Upper lobe of left lung (tissue), 4 donors: ENCODE data around the gene PRDM16.

Experiments used
- EP300 ChIP-seq, 4 donors: sonication (generic); formaldehyde crosslinking; IDR thresholded peaks; one replicate each; pipeline ENCODE4 v1.5.1; 2017; ENCODE audit warnings: antibody characterized with exemption in 4 of 4, control low read depth in 2 of 4
- POLR2AphosphoS5 ChIP-seq, 2 donors: sonication (generic); formaldehyde crosslinking; IDR thresholded peaks; one replicate each; pipeline ENCODE4 v1.5.1; 2017; ENCODE audit warnings: antibody characterized with exemption in 2 of 2
- TF ChIP-seq, protein P1 (sequence below), 6 experiments: fragments of 450-650 bp in 4 of 6; fragments of 200-600 bp in 2 of 6; sonication (generic) in 2 of 6; IDR thresholded peaks; one replicate each; pipeline ENCODE4 v1.5.1; 2016 to 2019; ENCODE audit warnings: antibody characterized with exemption in 6 of 6

- TF ChIP-seq, protein P1, sequence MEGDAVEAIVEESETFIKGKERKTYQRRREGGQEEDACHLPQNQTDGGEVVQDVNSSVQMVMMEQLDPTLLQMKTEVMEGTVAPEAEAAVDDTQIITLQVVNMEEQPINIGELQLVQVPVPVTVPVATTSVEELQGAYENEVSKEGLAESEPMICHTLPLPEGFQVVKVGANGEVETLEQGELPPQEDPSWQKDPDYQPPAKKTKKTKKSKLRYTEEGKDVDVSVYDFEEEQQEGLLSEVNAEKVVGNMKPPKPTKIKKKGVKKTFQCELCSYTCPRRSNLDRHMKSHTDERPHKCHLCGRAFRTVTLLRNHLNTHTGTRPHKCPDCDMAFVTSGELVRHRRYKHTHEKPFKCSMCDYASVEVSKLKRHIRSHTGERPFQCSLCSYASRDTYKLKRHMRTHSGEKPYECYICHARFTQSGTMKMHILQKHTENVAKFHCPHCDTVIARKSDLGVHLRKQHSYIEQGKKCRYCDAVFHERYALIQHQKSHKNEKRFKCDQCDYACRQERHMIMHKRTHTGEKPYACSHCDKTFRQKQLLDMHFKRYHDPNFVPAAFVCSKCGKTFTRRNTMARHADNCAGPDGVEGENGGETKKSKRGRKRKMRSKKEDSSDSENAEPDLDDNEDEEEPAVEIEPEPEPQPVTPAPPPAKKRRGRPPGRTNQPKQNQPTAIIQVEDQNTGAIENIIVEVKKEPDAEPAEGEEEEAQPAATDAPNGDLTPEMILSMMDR (IDR thresholded peaks at IDR 0.05) = no peak
- TF ChIP-seq EP300 (IDR thresholded peaks at IDR 0.05) (no peak), POLR2AphosphoS5 (IDR thresholded peaks at IDR 0.05) (no peak)
Observed at GRCh38 chr1:3353876-3354275, 284.9 kb downstream of the PRDM16 start.
